T-helper 9 cell (primary cell): ENCODE results near the gene WSCD1.

Experiments
- DNase-seq: peaks from one replicate; pipeline ENCODE4 v3.0.0-alpha.2; 2020

WSCD1 gene

DNA sequence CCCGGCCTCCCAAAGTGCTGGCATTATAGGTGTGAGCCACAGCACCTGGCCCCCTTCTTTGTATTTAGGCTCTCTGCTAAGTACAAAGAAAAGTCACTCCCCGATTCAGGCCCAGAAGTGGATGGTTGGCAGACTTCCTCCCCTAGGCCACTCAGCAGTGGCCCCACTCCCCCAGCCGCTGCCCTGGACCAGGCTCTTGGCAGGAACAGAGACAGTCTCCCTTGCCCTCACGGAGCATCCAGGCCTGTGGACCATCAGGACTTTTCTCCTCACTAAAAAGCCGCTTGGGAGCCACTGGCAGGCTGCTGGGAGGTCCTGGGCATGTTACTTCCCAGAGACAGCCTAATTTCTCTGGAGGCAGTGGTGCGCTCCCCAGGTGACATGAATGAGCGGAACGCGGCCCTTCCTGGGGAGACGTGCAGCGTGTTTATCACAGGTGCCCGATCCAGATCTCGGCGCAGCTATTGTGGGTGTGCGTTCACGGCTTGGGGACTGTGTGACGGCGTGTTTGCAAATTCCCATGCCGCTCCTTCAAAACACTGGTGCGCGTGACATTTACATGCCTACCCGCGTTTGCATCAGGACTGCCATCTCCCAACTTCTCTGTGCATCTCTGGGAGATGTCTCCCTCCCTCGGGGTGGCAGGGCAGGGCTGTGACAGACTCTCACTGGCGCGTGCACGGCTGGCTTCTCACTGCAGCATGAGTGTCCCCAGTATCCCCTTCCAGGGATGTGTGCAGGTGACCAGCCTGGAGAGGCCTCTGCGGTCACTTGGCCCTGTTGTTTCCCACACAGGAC lies 16.6 kb downstream of the WSCD1 start:
- DNase-seq, result no peak

DNA sequence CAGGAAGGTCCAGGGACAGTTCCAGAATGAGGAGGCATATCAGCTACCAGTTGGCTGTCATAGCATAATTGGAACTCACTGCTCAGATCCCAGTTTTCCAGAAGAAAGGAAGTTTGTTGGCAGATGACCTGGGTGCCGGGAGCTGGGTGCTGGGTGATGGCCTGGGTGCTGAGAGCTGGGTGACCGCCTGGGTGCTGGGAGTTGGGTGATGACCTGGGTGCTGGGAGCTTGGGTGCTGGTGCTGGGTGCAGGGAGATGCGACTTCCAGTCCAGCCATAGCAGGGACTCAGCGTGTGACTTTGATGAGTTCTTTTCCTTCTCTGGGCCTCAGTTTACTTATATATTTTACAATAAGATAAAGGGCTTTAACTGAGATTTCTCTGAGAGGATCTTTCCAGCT lies 18.0 kb downstream of the WSCD1 start:
- no peak for DNase-seq

DNA sequence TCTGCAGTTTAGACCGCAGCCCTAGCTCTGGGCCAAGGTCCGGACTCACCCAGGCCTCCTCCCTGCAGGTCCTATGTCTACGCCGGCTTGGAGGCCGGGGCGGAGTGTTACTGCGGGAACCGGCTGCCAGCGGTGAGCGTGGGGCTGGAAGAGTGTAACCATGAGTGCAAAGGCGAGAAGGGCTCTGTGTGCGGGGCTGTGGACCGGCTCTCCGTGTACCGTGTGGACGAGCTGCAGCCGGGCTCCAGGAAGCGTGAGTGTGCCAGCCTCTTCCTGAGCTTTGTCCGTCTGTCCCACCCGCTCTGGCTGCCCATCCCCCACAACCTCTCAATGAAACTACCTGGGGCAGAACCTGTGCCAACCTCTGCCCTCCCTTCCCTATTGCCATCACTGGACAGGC lies 20.1 kb downstream of the WSCD1 start:
- DNase-seq, result no peak

DNA sequence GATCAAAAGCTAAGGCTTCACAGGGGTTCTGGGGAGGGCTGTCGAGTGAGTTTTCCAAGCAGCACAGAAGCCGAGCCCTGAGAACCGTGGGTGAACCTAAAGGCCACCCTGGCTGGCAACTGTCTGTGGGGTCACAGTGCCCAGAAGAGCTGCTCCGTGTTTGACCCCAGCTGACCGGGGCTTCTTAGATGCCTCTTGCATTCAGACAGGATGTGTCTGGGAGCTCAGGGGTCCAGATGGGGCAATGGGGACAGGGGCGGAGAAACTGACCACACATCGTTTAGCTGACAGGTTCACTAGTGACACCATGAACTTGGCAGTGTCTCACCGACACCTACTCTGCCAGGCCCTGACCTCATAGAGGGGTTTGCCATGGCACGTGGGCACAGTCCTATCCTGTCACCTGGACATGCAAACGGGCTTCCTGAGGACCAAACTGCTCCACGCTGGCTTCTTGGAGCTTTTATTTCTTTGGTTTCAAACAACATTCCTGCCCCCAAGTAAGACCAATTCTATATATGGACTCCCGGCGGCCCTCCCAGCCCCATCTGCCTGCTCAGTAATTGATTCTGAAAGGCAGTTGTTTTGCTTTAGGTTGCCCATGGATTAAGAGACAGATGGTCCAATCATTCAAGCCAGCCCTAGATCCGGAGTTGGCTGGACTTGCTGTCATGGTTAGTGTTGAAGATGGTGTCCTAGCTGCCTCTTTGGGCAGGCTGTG lies 22.2 kb downstream of the WSCD1 start:
- DNase-seq, result no peak

DNA sequence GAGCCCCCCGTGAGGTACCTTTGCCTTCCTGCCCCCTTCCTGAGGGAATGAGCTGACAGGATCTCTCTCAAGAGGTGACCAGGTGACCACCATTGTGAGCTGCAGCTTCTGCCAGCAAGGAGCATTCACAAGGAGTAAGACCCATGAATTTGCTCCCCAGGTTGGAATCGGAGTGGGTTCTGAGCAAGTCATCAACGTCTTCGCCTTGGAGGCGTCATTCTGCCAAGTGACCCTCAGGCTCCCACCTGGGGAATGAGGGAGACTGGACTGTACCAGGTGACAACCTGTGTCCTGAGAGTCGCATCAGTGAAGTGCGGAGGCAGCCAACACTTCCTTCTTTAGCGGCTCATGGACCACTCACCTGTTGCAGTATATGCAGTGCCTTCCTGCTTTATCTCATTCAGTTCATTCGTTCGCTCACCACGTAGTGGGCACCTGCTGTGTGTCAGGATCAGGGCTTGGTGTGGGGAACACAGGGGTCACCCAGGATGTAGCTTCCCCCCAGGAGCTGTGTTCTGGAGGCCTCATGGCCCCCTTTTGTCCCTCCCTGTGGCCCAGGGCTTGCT lies 22.8 kb downstream of the WSCD1 start:
- DNase-seq, result no peak

DNA sequence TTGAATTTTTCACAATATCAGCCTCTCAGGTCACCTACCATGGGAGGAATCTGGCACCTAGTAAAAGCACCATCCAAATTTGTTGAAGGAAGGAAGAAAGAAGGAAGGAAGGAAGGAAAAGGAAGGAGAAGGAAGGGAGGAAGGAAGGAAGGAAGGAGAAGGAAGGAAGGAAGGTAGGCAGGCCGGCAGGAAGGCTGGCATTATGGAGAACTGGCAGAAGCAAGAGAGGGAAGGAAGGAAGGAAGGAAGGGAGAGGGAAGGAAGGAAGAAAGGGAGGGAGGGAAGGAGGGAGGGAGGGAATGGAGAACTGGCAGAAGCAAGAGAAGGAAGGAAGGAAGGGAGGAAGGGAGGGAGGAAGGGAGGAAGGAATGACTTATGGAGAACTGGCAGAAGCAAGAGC lies 24.3 kb downstream of the WSCD1 start:
- no peak for DNase-seq

DNA sequence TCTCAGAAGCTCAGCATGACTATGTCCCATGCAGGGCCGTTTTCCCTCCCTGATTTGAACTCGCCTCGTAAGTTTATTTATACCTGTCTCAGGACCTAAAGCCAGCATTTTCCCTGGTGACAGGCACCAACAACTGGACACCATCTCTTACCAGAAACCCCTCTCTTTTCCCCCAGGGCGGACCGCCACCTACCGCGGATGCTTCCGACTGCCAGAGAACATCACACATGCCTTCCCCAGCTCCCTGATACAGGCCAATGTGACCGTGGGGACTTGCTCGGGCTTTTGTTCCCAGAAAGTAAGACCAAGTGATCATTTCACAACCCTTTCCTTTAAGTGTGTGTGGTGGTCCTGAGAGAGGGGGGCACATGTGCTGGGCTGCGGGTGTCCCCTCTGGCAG lies 24.7 kb downstream of the WSCD1 start:
- no peak for DNase-seq

DNA sequence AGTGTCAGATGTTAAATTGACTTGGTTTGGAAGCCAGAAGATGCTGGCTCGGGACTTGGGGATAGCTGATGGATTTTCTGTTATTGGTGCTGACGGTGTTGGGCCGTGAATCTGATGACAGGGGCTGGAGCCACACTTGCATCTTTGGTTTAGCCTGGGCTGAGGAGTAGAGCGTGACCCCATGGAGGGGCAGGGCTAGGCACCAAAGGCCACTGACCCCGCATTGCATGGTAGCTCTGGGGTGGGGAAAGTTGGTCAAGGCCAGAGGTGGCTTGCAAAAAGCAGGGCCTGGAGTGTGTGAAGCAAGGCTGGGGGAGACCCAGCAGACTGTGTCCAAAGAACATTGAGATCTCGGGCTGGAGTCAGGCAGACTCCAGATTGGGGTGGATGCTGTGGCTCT lies 25.3 kb downstream of the WSCD1 start:
- no peak for DNase-seq

DNA sequence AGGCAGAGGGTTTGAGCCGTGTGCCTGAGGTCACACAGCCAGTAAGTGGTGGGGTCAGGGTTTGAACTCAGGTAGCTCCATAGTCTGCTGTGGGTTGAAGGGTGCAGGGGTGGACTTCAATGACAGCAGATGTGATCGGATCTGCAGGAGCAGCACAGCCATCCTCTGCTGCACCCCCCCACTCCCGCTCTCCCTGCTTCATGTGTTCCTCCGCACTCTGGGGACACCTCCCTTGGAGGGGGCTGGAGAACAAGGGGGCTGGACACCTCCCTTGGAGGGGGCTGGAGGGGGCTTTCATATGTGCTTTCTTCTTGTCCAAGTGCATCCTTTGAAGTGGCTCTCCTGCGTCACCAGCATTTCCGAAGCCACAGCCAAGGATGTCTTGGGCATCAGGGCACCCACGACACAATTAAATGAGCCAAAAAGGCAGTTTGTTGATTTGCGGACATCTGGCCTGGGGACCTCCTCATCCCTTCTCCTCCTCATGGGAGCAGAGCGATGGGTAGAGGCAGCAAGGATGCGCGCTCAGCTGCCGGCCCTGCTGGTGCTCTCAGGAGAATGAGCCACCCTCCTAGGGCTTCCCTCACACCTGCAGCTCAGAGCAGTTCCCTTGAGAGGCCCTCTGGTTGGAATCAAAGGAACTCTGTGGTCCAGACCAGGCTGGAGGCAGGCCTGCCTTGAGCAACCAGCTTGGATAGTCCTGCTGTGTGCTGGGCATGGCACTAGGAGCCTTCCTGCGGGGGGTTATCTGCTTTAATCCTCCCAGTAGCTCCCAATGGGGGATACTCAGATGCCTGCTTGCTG lies 26.2 kb downstream of the WSCD1 start:
- DNase-seq, result no peak

DNA sequence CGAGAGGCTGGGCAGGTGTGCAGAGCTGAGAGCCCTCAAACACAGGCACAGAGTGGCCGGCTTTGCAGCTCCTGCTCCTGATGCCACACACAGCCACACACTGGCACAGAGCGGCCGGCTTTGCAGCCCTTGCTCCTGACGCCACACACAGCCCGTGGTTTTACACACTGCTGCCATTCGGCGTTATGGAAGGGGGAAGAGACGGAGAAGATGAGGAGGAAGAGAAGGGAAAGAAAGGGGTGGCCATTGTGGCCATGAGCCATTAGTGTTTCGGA lies 26.8 kb downstream of the WSCD1 start:
- no peak for DNase-seq

DNA sequence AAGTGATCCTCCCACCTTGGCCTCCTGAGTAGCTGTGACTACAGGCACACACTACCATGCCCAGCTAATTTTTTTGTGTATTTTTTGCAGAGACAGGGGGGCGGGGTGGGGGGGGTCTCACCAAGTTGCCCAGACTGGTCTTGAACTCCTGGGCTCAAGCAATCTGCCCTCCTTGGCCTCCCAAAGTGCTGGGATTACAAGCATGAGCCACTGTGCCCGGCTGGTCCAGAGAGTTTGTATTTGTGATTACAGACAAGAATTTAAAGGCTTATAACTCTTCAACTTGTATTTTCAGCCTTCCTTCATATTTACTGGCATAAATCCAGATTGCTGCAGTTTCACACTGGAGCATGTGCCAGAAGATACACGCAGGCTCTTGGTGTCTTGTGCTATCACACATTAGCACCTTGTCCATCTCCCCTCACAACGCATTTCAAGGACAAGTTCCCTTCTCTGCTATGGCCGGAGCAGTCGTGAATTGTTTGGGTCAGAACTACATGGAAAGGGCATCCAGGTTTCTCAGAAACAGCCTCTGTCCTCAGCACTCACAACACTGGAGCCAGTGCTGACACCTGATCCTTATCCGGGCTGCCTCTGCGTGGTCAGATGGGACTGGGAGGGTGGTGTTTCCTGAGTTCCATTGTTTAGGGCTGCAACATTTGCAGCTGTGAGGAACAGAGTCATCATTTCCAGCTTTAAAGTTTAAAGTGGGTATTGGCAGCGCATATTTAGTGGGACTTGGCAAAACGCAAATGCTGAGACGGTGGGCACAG lies 28.1 kb downstream of the WSCD1 start:
- DNase-seq, result no peak

DNA sequence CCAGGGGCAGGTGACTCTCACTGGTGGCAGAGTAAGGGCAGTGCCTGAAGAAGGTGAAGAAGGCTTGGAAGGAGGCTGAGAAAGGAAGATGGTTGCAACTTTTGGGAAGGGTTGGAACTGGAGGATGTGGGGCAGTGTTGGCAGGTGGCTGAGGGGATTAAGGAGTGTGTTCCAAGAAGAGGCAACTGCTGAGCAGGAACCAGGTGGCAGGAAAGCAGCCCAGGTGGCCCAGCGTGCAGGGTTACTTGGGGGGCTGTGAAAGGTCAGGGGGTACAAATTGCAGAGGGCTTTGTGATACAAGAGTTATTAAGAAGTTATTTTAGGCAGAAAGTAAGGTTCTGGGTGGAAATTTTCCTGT lies 28.6 kb downstream of the WSCD1 start:
- DNase-seq, result no peak

DNA sequence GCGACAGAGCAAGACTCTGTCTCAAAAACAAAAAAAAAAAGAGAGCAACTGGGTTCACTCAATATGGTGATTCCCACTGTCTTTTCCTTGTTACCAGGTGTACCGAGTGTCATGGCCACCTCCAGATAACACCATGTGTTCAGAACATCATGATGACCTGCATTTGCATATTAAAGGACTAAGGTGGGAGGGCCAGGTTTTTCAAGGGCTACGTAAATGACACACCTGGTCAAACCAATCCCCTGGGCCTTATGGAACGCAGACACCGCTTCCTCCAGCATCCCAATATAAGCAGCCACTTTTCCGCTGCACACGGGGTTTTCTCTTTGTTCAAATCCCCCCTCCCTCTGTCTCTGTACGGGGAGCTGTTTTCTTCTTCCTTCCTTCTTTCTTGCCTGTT lies 29.3 kb downstream of the WSCD1 start:
- DNase-seq, result no peak

DNA sequence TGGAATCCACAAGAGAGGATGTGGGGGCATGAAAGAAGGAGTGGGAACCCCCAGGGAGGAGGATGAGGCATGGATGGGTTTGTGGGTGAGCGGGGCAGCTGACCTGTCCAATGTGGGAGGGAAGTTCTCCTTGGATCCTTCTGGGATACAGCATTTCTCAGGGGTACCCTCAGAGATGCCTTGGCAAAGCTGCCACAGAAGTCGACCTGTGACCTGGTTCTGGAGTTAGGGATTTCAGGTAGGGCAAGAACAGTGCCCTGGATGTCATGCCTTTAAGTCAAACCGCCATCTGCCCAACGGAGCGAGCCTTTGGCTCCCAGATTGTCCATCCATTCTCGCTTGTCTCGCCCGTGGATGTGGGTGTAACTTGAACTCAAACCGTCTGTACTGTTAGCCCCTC lies 30.0 kb downstream of the WSCD1 start:
- DNase-seq, result no peak

DNA sequence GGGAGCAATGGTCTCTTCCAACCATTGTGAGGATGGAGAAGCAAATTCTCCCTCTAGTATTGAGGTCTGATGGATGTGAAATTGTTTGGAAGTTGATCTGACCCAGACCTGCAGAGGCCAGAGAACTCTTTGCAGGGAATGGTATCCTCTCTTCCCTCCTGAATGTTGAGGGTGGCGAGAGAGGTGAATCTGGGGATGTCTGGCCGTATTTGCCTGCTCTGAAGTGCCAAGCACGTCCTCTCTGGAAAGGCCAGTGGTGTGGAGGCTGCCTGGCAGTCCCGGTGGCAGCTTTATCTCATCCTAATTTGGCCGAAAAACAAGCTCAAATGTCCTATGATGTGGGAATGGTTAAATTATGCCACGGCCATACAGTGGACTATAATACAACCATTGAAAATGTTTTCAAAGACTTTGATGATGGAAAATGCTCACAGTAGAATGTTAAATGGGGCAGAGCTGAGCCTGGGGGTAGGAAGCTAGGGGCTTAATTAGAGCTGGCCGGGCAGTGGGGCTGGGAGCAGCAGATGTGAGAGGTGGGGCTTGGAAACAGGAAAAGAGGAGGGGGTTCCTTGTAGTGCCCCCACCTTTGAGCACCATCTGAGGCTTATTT lies 30.8 kb downstream of the WSCD1 start:
- no peak for DNase-seq

DNA sequence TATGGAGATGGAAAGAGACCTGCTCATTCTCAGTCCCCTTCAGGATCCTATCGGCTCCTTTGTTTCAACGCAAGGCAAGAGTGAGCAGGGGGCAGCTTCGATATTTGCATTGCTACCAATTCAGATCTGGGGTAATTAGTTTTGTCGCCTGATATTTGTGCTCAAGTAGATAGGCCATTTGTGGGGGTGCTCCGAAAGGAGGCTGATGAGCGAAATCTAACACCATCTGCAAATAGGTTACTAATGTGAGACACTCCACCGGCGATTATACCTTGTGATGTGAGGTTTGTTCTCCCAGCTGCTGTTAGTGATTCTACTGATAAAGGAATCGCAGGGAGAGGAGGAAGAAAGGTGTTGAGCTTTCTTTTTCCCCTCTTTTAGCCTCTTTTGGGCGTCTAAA lies 31.5 kb downstream of the WSCD1 start:
- DNase-seq, result no peak

DNA sequence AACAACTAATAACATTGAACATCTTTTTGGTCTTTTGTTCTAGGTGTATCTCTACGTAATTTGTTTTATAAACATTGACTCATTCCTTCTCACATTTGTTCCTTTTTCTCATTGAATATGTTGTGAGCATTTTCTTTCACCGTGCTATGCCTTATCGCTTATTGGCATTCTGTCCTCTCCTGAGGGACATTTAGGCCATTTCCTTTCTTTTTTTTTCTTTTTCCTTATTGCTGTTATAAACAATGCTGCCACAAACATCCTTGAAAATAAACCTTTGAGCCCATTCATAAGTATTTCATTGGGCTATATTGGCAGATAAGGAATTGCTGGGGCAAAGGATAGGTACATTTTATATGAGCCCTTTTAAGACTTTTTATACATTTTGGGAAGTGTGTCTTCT lies 32.4 kb downstream of the WSCD1 start:
- DNase-seq, result no peak

DNA sequence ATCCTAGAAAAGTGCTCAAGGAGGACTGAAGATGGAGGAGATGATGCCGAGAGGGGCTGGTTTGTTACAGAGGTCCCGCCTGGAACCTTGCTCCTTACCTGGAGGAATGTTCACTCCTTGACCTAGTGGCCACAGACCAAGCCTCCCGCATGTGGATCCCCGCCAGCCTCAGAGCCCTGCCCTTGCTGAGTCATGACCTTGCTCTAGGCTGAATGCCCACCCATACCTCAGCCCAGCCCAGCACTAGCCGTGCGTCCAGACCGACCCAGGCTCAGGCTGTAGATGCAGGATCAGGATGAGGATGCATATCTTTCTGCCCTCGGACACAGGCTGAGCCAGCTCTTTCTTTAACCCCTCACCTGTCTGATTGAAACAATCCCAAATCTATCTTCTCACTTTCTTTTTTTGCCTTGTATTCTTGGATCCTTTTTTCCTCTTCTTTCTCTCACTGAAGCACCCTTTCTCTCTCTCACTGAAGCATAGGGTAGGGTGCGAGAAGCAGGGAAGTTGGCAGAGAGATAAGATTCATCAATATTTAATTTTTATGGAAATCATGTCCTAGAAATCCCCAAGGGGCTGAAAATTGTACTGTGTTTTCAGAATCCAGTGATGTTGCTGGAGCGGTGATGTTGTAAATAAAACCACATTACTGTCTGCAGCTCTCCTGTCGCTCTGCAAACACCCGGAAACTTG lies 34.9 kb downstream of the WSCD1 start:
- DNase-seq, result no peak

DNA sequence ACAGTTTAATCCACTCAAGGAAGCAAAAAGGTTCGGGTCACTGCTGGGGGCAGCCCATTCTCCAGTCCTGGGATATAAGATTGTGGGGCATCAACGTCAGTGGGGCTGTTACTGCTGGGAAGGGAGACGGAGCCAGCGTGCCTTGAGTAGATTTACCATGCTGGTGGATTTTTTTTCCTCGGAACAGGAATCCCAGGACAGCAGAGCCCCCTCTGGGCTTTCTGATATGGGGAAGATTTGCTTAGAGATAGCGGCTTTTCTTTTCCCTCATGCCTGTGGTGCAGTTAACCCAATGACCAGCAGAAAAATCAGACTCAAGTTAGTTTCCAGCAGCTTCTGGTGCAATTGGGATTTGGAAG lies 35.4 kb downstream of the WSCD1 start:
- no peak for DNase-seq

DNA sequence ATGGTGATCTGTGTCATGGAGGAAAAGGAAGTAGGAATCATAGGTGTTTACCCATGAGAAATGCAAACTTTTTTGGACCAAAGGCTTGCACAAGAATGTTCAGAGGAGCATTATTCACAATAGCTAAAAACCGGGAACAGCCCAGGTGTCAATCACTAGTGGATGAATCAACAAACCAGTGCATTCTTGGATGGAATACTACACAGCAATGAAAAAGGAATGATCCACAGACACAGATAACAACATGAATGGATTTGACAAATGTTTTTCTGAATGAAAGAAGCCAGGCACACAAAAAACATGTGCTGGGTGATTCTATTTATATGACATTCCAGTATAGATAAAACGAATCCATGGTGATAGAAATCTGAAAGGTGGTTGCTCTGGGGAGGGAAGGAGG lies 36.0 kb downstream of the WSCD1 start:
- no peak for DNase-seq

DNA sequence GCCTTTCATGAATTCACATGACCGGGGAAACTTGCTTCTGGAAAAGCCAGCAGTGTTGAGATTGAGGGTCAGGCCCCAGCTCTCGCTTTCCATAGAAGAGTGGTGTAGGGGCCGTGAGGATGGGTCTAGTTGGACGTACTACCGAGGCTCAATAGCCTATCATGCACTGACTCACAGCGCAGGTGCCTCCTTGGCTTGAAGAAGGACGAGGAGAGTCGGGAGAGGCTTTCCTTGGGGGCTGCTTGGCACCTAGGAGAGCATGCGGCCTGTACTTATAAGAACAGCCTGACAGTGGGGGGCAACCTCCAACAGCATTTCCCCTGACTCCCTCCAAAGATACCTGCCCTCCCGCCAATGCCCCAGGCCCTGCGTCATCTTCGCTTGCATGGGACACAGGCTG lies 37.6 kb downstream of the WSCD1 start:
- no peak for DNase-seq

DNA sequence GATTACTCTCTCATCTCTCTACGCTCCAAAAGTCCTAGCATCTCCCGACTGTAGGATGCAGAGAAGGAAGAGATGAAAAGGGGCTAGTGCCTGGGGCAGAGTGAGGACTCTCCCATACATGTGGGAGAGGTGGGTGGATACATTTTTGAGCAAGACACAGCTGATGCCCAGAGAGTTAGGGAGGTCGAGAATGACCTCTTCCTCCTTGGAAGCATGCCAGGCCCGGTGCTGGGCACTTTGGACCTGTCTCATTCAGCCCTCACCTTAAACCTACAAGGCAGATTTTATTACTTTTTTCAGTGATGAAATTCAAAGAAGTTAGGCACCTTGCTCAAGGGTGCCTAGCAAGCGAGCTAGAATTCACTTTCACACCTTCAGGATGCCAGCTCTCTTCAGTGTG lies 38.2 kb downstream of the WSCD1 start:
- no peak for DNase-seq
